GM12874 (cell line): Measurements from ENCODE around the gene AIG1.

Experiments used
- CTCF ChIP-seq: IDR thresholded peaks from 2 replicates; pipeline ENCODE4 v1.5.1; 2011; ENCODE audit warnings: low read depth, mild to moderate bottlenecking, control low read depth, low read length, moderate library complexity; ENCODE audit not compliant: insufficient read depth

The AIG1 gene

GRCh38 chr6:143068001-143068400 lies 7.3 kb downstream of the AIG1 start:
- no peak for TF ChIP-seq CTCF

GRCh38 chr6:143074101-143074500 lies 13.4 kb downstream of the AIG1 start:
- TF ChIP-seq CTCF, result no peak

- TF ChIP-seq CTCF, result no peak
These were observed 14.1 kb downstream of the AIG1 start for GRCh38 chr6:143074670-143075318.

- TF ChIP-seq CTCF, result no peak
These were observed 18.0 kb downstream of the AIG1 start for GRCh38 chr6:143078468-143079324.

- no peak for TF ChIP-seq CTCF
These were observed 18.6 kb downstream of the AIG1 start for GRCh38 chr6:143079325-143079640.

- no peak for TF ChIP-seq CTCF
These were observed 27.2 kb downstream of the AIG1 start for GRCh38 chr6:143087856-143088255.

- no peak for TF ChIP-seq CTCF
These were observed 29.8 kb downstream of the AIG1 start for GRCh38 chr6:143090314-143091044.
